Left forelimb (tissue), 1 donor: ENCODE results near the gene CDRT4.
"Not testable (repeated sequence)": the region's sequence is repeated elsewhere in the genome, so short reads cannot be mapped to it uniquely, and the experiment has no call there.

ENCODE experiments used
- DNase-seq: peaks from one replicate; pipeline ENCODE4 v3.0.0-alpha.2; 2018; ENCODE audit warnings: low spot score

The CDRT4 gene

GRCh38 chr17:15456972-15457722 lies 10.3 kb downstream of the CDRT4 start:
- DNase-seq, result peak; percentile 91

- DNase-seq, result no peak
Measured at GRCh38 chr17:15456496-15456895, 10.9 kb downstream of the CDRT4 start.

GRCh38 chr17:15454346-15454745 lies 13.1 kb downstream of the CDRT4 start:
- no peak for DNase-seq

DNA sequence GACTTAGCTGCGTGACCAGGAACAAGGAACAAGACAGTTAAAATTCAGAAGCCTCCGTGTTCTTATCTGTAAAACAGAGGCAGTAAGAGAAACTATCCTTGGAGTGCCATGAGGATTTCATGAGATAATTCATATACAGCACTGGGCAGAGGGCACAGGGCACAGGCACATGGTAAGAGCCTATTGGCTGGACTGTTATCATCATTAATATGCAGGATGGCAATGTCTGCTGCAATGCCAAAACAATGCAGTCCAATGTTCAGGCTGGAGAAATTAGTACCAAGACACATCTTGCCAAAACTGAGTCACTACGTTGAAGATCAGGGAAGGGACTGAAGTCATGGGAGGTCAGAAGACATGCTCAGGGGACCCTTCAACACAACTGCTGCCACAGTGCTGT lies 13.6 kb downstream of the CDRT4 start:
- no peak for DNase-seq

- no peak for DNase-seq
Measured at GRCh38 chr17:15453246-15453645, 14.2 kb downstream of the CDRT4 start.

GRCh38 chr17:15452746-15453145 lies 14.7 kb downstream of the CDRT4 start:
- DNase-seq, result no peak

GRCh38 chr17:15451680-15452079 lies 15.7 kb downstream of the CDRT4 start:
- no peak for DNase-seq

GRCh38 chr17:15448580-15448956 lies 18.9 kb downstream of the CDRT4 start:
- no peak for DNase-seq

DNA sequence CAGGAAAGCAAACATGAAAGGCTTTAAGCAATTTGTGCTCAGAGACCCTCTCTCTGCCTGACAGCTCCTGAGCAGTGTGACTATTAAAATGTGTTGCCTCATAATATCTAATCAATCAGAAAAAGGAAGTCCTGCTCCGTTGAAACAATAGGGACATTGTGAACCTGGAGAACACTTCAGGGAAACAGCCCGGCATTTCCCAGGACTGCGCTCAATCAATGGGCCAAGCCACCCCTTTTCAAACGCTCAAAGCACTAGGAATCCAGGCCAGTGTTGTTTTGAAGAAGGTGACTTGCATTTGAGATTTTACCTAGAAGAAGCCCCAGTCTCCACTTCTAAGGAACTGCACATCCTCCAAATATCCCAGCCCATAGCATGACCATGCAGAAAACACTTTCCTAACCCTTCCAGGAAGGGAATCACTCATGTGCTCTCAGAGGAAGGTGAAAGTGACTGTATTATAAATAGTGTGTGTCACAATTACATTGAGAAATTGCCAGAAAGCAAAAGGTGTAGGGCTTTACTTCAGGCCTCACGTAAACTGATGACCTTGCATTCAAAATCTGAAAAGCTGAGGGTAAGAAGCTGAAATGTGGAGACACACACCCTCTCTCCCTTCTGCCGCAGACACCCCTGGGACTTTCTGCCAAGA lies 19.4 kb downstream of the CDRT4 start:
- no peak for DNase-seq

DNA sequence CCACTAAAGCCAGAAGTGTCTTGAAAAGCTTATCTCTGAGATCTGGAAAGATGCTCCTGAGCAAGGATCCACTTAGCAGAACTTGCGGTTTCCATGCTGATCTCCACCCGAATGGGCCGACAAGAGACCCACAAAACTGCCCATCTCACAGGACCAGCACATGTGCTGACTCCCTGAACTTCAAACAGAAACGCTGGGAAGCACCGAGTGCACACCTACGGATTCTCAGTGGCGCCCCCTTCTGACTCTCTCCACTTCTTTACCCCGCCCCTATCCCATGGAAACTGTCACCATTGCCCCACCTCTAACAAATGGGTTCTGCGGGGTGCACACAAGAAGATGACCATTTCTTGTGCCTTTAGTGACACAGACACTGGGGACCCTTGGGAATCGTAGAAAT lies 21.4 kb downstream of the CDRT4 start:
- DNase-seq, result no peak

GRCh38 chr17:15444805-15445204 lies 22.6 kb downstream of the CDRT4 start:
- DNase-seq, result no peak

DNA sequence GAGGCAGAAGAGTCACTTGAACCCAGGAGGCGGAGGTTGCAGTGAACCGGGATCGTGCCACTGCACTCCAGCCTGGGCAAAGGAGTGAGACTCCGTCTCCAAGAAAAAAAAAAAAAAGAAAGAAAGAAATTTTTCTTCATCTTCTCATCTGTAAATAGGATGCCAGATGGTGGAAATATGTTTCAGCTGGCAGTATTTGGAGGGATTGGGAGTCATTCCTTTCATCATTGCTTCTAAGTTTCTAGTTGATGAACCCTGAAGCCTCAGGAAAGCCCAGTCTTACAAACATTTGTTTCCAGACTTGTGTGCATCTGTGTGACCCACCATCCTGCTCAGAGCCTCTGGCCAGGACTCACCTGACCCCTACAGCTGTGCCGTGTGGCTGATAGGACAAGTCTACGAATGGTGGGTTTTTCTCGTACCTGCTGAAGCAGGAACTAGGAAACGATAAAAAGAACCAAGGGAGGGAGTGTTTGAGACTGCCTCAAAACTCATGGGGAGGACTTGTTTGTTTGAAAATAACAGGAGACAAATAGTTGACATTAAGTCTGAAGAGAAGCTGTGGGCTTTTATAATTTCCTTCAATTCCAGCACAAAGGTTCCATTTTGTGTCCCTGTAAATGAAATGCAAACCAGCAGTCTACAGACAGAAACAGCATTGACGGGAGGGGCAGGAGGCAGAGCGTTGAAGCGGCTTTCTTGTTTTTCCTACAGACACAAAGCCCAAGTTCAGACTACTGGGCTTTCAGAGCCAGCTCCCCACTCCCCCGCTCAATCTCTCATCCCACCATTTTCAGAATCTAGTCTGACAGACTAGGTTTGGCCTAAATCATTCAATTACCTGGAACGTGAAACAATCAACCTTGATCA lies 24.9 kb downstream of the CDRT4 start:
- DNase-seq, result no peak

DNA sequence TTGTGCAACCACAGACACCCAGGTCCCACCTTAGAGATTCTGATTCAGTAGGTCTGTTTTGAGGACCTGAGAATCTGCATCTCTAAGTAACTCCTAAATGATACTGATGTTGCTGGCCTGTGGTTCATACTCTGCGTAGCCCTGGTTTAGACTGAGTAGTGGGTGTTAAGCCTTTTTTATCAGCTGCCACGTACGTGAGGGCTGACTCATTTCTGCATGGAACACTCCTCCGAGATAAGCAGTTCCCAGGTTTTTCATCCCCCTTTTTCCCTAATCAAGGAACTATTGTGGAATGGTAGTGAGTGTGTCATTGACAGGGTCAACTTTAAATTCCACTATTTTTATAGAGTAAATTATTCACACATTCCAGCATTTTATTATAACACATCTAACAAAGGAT lies 26.1 kb downstream of the CDRT4 start:
- no peak for DNase-seq

GRCh38 chr17:15440347-15440746 lies 27.1 kb downstream of the CDRT4 start:
- DNase-seq, result no peak

DNA sequence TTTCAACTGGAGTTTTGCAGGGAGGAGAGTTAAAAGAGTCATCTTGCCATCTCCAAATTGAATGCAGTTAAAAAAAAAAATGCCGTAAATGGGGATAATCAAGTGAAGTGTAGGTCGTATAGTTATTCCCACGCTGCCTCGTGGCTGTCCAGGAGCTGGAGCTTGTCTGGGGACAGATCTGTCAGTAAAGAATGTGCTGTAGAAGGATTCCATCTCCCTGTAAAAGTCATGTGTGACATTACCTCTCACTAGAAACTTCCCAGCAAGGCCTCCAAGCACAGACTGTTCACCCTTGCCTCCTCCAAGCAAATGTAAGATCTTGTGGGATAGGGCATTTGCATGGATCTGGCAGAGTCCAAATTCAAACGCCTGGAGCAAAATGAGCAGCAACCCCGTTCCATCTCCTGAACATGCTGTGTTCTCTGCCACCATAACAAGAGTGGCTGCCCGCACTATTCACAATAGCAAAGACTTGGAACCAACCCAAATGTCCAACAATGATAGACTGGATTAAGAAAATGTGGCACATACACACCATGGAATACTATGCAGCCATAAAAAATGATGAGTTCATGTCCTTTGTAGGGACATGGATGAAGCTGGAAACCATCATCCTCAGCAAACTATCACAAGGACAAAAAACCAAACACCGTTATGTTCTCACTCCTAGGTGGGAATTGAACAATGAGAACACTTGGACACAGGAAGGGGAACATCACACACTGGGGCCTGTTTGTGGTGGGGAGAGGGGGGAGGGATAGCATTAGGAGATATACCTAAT lies 28.0 kb downstream of the CDRT4 start:
- not testable (repeated sequence) for DNase-seq

- no peak for DNase-seq
Measured at GRCh38 chr17:15438491-15439105, 28.8 kb downstream of the CDRT4 start.

DNA sequence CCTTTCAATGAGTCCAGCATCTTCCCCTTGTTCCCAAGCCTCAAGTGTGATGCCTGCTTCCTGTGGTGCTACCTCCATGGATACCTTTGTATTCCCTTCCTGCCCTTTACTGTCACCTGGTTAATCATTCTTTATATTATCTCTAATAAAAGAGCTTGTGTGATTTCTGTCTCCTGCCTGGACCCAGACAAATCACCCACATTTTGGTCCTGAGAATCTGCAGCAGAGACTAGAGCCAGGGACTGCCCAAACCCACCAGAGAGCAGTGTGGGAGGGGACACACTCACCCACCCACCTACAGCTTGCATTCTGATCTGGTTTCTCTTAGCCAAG lies 30.2 kb downstream of the CDRT4 start:
- DNase-seq, result no peak

DNA sequence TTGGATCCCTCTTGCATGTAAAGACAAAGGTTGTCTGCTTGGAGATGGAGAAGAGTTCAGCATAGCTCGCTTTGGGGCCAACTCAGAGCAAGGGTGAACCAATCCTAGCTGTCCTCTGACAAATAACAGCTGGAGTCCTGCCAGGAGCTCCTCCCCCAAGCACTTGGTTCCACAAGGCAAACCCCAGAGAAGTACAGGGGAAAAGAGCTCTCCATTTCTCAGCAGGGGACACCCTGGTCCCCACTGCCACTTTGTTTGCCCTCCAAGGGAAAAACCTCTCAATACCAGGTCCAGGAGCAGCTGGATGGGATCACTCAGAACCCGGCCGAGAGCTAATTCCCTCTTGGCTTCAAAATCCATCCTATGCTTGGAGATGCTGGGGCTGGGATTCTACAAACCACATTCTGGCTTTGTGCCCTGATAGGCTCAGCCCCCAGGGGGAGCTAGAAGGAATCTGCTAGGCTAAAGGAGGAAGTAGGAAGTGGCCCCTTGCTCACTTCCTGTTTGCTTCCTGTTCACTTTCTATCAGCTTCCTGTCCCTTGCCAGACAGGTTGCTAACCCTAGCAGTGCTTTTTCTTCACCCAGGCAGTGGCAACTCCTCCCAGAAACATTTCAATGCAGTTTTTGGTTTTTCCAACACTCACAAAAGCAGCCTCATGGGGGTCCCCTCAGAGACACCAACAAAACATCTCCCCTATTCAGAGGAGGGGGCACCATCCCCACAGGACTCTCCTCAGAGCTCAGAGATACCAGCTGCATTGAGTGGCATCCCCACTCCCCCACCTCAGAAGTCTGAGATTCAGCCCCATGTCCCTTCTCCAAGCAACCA lies 30.7 kb downstream of the CDRT4 start:
- no peak for DNase-seq

GRCh38 chr17:15434956-15435355 lies 32.5 kb downstream of the CDRT4 start:
- no peak for DNase-seq

- no peak for DNase-seq
Measured at GRCh38 chr17:15432807-15433611, 34.4 kb downstream of the CDRT4 start.
